Measurements from ENCODE around the gene SLC9A2.

SLC9A2 gene

DNA sequence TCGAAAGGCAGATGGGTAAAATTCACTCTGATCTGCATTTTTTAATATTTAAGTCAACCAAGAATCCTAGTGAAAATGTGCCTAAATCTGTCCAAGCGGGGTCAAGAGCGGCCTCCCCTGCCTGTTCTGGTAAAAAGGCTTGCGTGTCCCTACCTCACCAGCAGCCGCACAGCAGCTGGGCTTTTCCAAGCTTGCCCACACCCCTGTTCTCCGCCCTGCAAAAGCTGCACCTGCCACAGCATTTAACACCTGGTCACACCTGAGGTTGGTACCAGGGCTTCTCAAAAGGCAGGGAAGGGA lies 116.7 kb downstream of the SLC9A2 start:
- no peak for DNase-seq

DNA sequence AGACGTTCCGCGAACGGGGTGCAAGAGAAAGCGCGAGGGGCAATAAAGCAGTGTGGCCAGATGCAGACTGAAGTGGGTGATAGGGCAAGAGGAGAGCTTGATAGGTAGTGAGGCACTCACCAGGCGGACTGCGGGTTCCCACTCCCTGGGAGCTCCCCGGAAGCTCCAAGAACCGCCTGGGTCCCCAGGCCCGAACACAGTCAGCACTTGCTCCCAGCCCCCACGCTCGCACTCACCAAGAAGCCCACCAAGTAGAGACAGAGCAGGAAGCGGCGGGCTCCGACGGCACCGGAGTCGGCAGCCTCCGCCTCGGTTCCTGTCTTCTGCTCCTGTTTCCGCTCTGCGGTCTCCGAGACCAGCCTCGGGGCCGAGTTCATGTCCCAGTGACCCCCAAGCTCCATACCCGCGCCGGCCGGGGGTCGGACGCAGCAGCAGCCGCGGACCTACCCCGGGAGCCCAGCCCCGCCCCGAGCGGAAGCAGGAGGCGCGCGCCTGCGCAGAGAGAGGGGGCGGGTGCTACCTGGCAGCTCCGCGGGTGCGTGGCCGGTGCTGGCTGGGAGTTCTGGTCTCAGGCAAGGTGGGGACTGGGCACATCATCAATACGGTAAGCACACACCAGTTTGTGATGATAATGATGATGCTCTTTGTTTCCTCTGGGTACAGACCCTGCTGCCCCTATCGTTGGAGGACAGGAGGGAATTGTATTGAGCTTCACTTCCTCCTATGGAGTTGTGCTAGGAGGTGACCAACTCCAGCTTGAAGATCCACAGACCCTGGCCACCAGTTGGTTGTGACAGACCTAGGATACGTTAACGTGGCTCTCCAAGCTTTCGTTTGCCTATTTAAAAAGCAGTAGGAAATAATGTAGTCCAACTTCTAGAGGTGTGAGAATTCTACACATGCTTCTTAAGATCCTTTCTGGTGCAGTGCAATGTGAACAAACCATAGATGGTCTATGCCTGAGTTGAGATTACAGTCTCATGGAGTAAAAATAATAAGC lies 117.4 kb downstream of the SLC9A2 start:
- peak; percentile 58 for DNase-seq

DNA sequence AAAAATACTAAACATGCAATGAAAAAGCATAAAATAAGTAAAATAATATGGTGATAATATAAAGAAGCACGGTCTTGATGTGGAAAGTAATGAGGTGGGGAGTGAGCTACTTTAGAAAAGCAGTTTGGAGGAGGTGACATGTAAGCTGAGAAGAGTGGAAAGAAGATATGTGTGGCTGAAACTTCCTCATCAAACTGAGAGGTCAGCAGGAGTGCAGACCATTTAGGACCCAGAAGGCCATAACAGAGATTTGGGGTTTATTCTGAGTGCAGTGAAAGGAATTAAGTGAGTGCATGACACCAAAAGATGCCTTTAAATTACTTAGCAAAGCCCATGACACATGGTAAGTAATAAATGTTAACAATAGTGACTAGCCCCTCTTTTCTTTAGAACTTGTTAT lies 118.1 kb downstream of the SLC9A2 start:
- no peak for DNase-seq

DNA sequence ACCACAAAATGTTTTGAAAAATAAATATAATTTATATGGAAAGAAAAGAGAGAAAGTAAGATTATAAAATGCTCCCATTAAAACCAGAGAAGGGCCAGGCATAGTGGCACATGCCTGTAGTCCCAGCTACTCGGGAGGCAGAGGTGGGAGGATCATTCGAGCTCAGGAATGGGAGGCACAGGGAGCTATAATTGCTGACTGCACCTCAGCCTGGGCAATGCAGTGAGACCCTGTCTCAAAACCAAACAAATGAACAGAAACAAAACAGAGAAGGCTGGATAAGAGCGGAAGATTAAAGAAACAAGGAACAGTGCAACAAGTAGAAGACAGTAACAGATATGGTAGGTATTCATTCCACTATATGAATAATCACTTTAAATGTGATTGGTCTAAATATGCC lies 123.9 kb downstream of the SLC9A2 start:
- no peak for DNase-seq

DNA sequence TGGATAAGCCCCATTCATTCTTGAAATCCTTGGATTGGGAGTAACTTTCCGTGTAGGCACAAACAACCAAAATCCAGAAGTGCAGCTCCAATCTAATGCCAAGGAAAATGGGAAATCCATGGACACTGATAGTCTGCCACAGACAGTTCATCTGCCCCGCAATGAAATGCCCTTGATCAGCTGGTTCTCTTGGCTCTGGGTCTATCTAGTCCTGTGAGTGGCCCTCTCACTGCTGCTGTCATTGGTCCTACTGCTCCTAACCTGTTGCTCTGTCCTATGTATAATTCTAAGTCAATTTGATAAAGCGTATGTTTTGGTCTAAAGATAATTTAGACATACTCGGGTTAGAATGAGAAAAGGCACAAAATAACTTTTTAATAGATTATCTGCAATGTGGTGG lies 128.8 kb downstream of the SLC9A2 start:
- no peak for DNase-seq

DNA sequence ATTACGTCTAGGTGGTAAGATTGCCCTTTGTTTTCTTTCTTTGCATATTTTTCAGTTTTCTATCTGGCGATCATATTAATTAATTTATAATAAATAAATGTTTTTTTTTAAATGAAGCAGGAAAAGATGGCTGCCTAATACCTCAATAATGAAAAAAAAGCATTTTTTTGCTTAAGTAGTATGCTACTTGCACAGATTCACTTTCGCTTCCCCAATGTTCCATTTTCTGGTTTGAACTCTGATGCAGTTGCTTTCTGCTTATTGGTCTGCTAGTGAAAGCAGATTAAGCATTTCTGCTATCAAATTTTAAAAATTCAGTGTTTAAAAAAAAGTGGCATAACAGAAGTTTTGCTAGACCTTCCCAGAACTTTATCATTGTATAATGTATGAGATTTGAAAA lies 130.6 kb downstream of the SLC9A2 start:
- no peak for DNase-seq

DNA sequence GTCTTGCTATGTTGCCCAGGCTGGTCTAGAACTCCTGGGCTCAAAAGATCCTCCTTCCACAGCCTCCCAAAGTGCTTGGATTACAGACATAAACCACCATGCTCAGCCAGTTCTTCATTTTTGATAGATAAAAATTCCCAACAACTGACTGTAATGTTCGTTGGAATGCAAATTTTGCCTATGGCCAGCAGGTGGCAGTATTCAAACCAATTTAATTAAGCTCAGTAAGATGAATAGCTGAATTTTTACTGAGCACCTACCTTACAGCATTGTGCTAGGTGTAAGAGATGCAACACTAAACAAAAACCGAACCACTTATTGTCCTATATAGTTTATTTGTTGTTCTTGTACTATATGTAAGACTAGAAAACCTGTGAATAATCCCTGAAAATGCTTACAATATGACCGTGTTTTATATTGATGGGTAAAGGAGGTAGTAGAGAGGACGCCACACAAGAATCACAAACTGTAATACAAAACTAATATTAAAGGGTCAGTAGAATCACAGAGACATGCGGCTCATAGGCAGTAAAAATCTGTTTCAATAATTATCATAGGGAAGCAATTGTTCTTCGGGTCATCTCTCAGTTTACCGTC lies 134.3 kb downstream of the SLC9A2 start:
- peak; percentile 23 for DNase-seq

DNA sequence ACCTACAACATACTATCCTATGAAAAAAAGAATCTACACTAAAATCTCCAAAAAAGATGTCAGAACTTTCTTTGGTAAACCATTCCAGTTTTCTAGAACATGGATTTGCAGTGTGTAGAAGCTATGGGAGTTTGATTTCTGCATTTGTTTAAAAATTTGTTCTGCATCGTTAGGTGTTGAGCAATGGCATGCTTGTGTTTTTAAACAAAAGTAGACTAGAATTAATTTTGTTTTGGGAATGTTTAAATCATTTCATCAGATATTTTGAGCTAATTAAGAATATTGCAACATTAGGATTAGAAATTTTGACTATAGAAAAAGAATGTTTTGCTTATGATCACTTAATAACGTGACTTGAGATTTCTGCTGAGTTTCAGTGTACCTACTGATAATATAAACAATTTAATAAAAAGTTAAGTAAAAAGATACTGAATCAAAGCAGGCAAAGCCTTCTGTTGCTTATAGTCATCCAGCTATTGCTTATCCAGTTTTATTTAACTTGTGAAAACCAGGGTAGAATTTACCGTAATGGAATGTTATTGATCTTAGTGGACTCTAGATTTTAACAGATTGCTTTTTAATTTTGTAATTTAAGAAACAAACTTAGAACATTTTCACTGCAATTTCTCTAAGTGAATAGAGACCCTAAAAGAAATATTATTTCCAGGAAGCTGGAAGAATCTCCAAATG lies 135.2 kb downstream of the SLC9A2 start:
- no peak for DNase-seq

DNA sequence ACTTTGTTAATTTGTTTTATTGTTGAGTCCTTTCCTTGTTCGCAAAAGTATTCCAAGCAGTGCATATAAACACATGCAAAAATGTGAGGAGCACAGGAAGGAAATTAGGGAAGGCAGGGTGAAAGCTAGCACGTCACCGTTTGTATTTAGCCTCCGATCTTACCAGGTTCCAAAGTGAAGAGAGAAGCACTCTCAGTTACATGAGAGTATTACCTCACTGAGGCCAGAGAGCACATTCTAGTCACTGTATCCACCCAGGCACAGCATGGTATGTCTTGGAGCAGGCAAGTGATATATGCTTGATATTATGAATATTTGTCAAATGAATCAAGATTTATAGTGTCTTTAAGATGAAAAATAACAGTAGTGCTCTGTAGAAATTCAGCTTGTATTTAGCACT lies 135.9 kb downstream of the SLC9A2 start:
- no peak for DNase-seq

DNA sequence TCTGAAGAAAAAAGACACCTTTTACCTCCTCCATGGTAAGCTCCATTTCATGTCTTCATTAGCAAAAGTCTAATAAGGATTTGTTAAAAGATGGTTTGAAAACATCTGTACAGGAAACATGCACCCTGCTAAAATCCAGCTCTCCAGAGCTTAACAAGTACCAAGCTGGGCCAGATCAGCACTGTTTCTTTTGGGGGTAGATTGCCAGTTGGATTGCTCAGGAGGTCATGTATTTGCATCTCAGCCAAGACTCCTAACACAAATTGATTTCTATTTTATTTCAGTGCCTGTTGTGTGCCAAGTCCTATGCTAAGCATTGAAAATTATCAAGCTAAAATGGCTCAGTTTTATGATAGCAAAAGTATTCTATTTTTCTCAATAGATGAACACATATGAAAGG lies 139.1 kb downstream of the SLC9A2 start:
- DNase-seq = no peak
